Right renal cortex interstitium (tissue), 3 donors: ENCODE data around the gene SETD2. TPM values are rescaled to one million over a fixed set of nuclear protein-coding genes. Genes with fewer than 3 reads are reported as not detected.

ENCODE experiments used
- DNase-seq, 3 donors: peaks; one replicate each; pipeline ENCODE4 v3.0.0-alpha.2; 2013; ENCODE audit warnings: low read depth in 3 of 3, low spot score in 2 of 3
- polyA plus RNA-seq, 3 donors: library from polyadenylated mRNA; unstranded; fragments of 120-200 nt; gene quantifications; one replicate each; pipeline ENCODE4 v1.2.1, GENCODE V29; 2013; ENCODE audit not compliant: insufficient read length in 3 of 3

The SETD2 gene
- polyA plus RNA-seq, 3 donors = 66.4 to 80.7 (median 74.8) TPM

DNA sequence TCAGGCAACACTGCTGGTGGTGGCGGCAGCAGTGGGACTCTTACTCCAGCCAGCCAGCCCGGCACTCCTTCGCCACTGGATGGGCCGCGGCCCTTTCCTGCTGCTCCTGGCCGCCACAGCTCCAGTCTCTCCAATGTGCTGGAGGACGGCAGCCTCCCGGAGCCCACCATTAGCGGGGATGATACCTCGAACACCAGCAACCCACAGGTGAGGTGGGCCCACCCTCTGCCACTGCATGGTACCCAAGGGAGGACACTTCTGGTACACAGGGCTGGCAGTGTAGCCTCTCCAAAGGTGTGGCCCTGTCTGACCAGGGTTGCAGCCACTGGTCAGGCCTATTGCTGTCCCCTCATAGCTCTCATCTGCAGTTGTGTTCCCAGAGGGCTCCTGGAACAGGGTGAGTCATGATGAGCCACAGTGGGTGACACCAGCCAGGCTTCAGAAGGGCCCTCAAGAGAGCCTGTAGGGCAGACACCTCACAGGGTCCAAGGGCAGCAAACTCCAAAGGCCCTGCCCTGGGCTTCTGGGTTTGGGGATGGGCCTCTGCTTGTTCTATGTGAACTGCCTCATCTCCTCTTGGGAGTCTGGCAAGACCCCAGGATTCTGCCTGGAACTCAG is 163.6 kb downstream of the SETD2 start:
- no peak for DNase-seq

- no peak for DNase-seq
These were observed 164.3 kb downstream of the SETD2 start for GRCh38 chr3:46999516-47000197.

DNA sequence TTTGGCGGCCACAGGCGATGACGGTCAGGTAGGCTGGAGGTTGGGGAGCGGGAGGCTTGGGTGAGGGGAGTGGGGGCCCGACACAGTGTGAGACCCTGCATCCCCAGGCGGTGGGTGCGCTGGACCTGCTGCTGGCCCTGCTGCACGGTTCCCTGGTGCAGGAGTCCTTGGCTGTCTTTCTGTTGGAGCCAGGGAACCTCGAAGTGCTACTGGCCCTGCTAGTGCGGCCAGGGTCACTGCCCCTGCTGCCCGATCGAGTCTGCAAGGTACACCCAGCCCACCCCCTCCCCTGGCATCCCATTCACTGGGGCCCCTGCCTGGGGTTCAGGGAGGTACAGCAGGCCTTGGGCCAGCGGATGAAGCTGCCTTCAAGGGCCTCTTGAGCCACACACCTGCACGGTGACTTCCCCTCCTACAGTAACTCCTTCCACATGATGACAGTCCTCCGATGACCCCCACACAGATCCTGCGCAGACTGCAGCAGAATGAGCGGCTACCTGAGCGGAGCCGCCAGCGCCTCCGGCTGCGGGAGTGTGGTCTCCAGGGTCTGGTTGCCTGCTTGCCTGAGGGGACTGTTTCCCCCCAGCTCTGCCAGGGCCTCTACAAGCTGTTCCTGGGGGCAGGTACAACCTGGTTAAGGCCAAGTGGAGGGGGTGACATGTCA is 164.9 kb downstream of the SETD2 start:
- no peak for DNase-seq

GRCh38 chr3:46998121-46998851 is 165.6 kb downstream of the SETD2 start:
- peak in 2 of 3 donors; percentile 19 to 35 for DNase-seq

GRCh38 chr3:46997453-46998091 is 166.3 kb downstream of the SETD2 start:
- DNase-seq = no peak

GRCh38 chr3:46996689-46997452 is 167.0 kb downstream of the SETD2 start:
- DNase-seq = no peak

DNA sequence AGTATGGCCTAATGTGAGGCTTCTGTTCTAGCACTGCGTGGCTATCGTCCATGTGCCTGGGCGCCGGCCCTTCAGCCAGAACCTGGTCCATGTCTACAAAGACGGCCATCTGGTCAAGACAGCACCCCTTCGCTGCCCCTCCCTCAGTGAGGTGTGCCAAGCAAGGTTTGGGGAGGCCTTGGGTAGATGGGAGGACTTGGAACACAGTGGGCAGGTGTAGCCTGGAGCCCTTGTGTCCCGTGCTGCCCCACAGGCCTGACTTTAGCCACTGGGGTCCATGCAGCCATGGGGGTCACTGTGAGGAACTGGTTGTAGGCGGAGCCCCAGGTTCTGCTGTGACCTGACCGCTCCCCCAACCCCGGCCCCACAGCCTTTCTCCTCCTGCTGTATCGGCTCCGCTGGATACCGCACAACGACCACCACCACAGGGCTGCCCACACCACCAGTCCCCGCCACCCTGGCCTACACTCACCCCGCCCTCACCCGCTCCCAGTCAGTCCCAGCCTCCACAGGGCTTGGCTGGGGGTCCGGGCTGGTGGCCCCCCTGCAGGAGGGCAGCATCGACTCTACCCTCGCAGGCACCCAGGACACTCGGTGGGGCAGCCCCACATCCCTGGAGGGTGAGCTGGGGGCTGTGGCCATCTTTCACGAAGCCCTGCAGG is 167.9 kb downstream of the SETD2 start:
- no peak for DNase-seq

GRCh38 chr3:46994801-46995731 is 168.8 kb downstream of the SETD2 start:
- no peak for DNase-seq

DNA sequence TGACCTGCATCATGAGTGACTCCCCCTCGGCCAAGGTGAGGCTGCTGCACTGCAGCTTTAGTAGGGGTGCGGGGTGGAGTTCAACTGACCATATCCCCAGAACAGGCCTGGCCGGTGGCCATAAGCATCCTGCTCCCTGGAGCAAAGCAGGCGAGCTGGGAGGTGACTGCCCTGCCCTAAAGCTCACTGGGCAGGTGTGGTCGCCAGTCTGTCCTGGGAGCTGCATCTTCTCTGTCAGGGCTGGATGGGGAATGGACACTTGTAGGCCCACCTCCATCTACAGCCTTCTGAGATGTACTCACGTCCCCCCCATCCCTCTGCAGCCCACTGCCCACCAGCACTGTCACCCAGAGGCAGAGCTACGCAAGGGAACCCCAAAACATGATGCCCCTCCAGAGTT is 169.9 kb downstream of the SETD2 start:
- no peak for DNase-seq

GRCh38 chr3:46993292-46993691 is 170.6 kb downstream of the SETD2 start:
- DNase-seq = no peak

DNA sequence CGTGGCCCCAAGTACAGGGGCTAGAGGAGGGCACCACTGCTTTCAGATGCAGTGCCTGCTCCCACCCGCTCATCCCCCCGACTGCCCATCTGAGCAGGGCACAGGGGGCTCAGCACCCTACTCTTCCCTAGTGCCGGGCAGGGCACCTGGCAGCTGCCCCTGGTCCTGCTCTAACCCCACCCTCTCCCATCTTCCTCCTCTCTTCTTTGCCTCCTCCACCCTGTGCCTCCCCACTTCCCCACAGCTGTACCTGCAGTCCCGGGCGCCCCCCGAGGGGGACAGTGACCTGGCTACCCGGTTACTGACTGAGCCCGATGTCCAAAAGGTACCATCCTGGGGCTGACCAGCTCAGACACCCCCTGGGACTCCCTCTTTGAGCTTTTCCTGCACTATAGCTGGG is 171.7 kb downstream of the SETD2 start:
- DNase-seq = no peak

DNA sequence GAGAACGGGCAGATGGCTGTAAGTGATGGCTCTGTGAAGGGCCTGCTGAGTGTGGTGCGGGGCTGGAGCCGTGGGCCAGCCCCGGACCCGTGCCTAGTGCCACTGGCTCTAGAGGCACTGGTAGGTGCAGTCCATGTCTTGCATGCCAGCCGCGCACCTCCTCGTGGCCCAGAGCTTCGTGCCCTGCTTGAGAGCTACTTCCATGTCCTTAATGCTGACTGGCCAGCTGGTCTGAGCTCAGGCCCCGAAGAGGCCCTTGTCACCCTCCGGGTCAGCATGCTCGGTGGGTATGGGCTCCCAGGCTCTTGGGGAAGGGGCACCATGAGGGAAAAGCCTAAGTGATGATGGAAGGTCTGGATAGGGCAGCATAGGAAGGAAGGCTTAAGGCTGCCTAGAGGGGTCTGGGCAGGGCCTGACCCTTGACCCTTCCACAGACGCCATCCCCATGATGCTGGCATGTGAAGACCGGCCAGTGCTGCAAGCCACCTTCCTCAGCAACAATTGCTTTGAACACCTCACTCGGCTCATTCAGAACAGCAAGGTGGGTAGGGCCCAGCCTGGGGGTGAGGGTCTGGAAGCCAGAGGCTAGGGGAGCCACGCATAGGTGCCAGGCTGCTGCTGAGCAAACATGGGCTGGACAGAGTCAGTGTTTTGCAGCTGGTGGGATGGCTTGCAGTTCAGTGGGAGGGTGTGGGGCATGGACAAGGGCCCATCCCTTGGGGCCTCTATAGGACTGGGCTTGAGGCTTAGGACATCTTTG is 172.3 kb downstream of the SETD2 start:
- DNase-seq = no peak

DNA sequence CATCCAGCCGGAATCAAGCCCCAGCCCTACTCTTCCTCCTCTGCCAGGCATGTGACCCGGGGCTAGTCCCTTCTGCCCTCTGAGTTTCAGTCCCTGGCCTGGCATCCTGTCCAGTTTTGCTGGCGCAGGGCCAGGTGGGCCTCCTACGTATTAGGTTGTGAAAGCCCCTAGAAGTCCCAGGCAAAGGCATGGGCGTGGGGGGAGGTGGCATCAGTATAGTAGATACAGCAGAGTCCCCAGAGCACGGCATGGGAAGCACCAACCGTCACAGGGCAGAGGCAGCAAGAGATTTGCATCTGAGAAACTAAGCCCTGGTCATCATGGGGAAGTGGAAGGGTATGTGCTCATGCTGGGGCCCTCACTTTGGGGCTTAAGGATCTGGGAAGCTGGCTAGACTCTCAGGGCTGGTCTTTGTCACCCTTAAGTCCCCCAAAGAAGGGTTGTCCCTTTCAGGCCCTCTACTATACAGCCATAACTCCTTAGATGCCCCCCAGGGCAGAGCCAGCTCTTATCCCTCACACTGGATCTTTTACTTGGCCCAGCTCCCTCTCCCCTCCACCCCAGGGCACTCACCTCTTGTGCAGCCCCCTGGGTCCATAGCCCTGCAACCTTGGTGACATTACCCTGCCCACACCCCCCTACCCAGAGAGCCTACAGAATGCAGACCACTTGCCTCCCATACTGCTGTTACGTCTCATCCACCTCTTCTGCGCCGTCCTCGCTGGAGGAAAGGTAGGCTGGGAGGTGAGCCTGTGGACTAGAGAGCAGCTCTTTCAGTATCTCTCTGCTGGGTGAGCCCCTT is 173.1 kb downstream of the SETD2 start:
- no peak for DNase-seq

DNA sequence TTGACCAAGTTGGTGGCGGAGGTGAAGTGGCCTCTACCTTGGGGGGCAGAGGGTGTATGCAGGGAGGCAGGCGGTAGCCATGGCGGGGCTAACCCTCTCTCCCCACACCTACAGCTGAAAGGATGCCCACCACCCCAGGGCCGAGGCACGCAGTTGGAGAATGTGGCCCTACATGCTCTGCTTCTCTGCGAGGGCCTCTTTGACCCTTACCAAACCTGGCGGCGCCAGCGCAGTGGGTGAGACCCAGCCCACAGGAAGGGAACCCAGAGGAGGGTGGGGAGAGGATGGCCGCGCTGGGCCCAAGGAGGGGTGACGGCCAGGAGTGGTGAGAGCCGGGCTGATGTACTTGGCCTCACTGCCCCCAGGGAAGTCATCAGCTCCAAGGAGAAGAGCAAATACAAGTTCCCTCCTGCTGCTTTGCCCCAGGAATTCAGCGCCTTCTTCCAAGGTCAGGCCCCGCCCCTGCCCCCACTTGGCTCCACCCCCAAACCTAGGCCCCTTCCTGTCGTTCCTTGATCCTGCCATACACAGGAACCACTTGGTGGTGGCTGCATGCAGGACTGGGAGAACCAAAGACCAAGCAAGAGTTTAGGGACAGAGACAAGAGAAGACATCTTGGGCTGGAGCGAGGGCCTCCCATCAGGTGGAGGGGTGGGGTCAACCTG is 174.6 kb downstream of the SETD2 start:
- DNase-seq = no peak

DNA sequence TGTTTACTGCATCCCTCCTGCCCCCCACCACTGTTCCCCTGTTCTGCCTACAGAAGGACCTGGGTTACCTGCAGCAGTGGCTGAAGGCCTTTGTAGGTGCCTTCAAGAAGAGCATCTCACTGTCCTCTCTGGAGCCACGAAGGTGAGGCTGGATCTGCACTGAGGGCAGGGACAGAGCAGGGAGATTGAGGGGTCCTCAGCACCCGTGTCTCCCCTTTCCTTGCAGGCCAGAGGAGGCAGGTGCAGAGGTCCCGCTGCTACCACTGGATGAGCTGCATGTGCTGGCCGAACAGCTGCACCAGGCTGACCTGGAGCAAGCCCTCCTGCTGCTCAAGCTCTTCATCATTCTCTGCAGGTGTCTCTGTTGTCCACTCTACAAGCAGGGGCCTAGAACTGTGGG is 175.3 kb downstream of the SETD2 start:
- no peak for DNase-seq

GRCh38 chr3:46987743-46988401 is 176.0 kb downstream of the SETD2 start:
- DNase-seq = no peak
